Parathyroid adenoma (tissue), 2 donors: ENCODE measurements around the gene C5orf52.
"Not testable (repeated sequence)": the region's sequence is repeated elsewhere in the genome, so short reads cannot be mapped to it uniquely, and the experiment has no call there.

ENCODE experiments used
- H2AFZ ChIP-seq: fragments of 300-600 bp; sonication (generic); one replicate; pipeline ENCODE4 v1.7.0; 2017; ENCODE audit warnings: antibody characterized with exemption, mild to moderate bottlenecking
- H3K27ac ChIP-seq: fragments of 300-600 bp; sonication (generic); one replicate; pipeline ENCODE4 v1.7.0; 2017
- H3K27me3 ChIP-seq: fragments of 300-600 bp; sonication (generic); one replicate; pipeline ENCODE4 v1.7.0; 2017; ENCODE audit warnings: low read length; ENCODE audit not compliant: control insufficient read depth, insufficient read depth
- H3K36me3 ChIP-seq: fragments of 300-600 bp; sonication (generic); one replicate; pipeline ENCODE4 v1.7.0; 2017; ENCODE audit warnings: low read length; ENCODE audit not compliant: control insufficient read depth, insufficient read depth
- H3K4me1 ChIP-seq: fragments of 300-600 bp; sonication (generic); one replicate; pipeline ENCODE4 v1.7.0; 2017; ENCODE audit warnings: control low read depth
- H3K4me2 ChIP-seq: fragments of 300-600 bp; sonication (generic); one replicate; pipeline ENCODE4 v1.7.0; 2017; ENCODE audit warnings: low read length
- H3K4me3 ChIP-seq: fragments of 300-600 bp; sonication (generic); one replicate; pipeline ENCODE4 v1.7.0; 2017; ENCODE audit warnings: low read depth, low read length
- H3K79me2 ChIP-seq: fragments of 300-600 bp; sonication (generic); one replicate; pipeline ENCODE4 v1.7.0; 2017; ENCODE audit warnings: control low read depth
- H3K9ac ChIP-seq: fragments of 300-600 bp; sonication (generic); one replicate; pipeline ENCODE4 v1.7.0; 2017; ENCODE audit warnings: mild to moderate bottlenecking
- H3K9me3 ChIP-seq: fragments of 300-600 bp; sonication (generic); one replicate; pipeline ENCODE4 v1.7.0; 2017; ENCODE audit warnings: low read length; ENCODE audit not compliant: control insufficient read depth
- TF ChIP-seq, protein P1 (sequence below): fragments of 300-600 bp; sonication (generic); IDR thresholded peaks from one replicate; pipeline ENCODE4 v1.7.0; 2017; ENCODE audit warnings: antibody characterized with exemption, mild to moderate bottlenecking
- donor health status: primary hyperparathyroidism.

The C5orf52 gene

DNA sequence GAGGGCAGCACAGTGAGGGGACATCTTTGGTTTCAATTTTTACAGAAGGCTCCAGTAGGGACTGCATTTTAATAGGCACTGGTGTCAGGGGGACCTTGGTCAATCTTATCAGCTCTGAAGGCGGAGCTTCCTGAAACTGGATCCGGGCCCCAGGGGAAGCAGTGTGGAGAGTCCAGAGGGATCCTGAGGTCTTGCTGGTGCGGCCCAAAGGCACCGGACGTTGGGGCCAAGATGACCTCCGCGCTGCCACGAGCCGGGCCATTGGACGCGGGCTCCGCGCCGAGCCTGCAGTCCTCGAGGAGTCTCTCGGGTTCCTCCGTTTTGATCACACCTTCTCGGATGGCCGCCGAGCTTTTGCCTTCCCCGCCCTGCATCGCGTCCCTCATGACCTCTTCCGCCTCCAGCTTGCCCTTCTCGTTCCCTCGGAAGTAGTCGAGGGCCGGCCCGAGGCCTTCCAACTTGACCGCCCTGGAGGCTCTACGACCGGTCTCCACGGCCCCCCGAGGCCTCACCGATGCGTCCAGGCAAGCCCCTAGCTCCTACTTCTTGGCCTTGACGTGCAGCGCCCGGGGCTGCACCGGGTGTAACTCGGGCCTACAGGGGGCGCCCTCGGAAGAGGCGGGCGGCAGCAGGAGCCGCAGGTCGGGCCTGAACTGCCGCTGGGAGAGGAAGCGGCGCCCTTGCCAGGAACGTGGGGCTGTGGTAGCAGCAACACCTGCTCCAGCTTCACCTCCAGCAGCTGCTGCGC is 18.8 kb downstream of the C5orf52 start:
- H3K27ac ChIP-seq, result no peak overlapping the region
- no peak overlapping the region for H3K9ac ChIP-seq
- H3K9me3 ChIP-seq, result no peaks in the 10 kb centered on the region
- H3K27me3 ChIP-seq, result no peaks in the 10 kb centered on the region
- H2AFZ ChIP-seq, result no peak overlapping the region
- TF ChIP-seq, protein P1, sequence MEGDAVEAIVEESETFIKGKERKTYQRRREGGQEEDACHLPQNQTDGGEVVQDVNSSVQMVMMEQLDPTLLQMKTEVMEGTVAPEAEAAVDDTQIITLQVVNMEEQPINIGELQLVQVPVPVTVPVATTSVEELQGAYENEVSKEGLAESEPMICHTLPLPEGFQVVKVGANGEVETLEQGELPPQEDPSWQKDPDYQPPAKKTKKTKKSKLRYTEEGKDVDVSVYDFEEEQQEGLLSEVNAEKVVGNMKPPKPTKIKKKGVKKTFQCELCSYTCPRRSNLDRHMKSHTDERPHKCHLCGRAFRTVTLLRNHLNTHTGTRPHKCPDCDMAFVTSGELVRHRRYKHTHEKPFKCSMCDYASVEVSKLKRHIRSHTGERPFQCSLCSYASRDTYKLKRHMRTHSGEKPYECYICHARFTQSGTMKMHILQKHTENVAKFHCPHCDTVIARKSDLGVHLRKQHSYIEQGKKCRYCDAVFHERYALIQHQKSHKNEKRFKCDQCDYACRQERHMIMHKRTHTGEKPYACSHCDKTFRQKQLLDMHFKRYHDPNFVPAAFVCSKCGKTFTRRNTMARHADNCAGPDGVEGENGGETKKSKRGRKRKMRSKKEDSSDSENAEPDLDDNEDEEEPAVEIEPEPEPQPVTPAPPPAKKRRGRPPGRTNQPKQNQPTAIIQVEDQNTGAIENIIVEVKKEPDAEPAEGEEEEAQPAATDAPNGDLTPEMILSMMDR, result no peak
- H3K4me2 ChIP-seq, result no peak overlapping the region
- H3K36me3 ChIP-seq, result no peaks in the 10 kb centered on the region
- no peaks in the 10 kb centered on the region for H3K4me1 ChIP-seq
- H3K4me3 ChIP-seq, result no peak overlapping the region
- H3K79me2 ChIP-seq, result no peaks in the 10 kb centered on the region

GRCh38 chr5:157690690-157691433 is 19.5 kb downstream of the C5orf52 start:
- H3K4me3 ChIP-seq, result no peak overlapping the region

GRCh38 chr5:157693816-157694215 is 22.5 kb downstream of the C5orf52 start:
- H3K4me3 ChIP-seq, H3K4me2 ChIP-seq, H3K27me3 ChIP-seq, H3K4me1 ChIP-seq, H2AFZ ChIP-seq, H3K27ac ChIP-seq, H3K9ac ChIP-seq, H3K36me3 ChIP-seq, H3K9me3 ChIP-seq, H3K79me2 ChIP-seq: not testable (repeated sequence)

More at GRCh38 chr5:157690690-157691433, 19.5 kb downstream of the C5orf52 start:
- no peaks in the 10 kb centered on the region for H3K27me3 ChIP-seq
- no peaks in the 10 kb centered on the region for H3K79me2 ChIP-seq
- H3K27ac ChIP-seq, result no peak overlapping the region
- TF ChIP-seq, protein P1, result no peak
- no peaks in the 10 kb centered on the region for H3K9me3 ChIP-seq
- no peak overlapping the region for H3K4me2 ChIP-seq
- no peaks in the 10 kb centered on the region for H3K36me3 ChIP-seq
- H3K4me1 ChIP-seq, result no peaks in the 10 kb centered on the region
- no peak overlapping the region for H2AFZ ChIP-seq
- H3K9ac ChIP-seq, result no peak overlapping the region

DNA sequence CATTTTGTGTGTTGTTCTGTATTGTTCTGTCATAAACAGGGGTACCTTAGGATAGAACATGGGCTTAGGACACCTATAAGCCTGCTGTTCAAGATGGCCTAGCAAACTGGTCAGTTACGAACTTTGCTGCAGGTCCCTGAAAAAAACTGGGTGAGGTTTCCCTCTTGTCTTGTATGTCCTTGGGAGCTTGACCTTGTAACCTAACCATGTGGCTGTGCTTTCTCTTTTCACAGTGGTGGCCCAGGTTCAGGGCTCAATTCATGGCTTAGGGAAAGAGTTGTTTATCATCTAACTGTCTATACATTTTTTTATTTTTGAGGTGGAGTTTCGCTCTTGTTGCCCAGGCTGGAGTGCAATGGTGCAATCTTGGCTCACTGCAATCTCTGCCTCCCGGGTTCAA is 24.8 kb downstream of the C5orf52 start:
- H3K36me3 ChIP-seq, H3K79me2 ChIP-seq, H3K27ac ChIP-seq, H3K9ac ChIP-seq, H3K27me3 ChIP-seq, H3K4me3 ChIP-seq, H3K4me1 ChIP-seq, H3K4me2 ChIP-seq, H3K9me3 ChIP-seq, H2AFZ ChIP-seq: not testable (repeated sequence)

DNA sequence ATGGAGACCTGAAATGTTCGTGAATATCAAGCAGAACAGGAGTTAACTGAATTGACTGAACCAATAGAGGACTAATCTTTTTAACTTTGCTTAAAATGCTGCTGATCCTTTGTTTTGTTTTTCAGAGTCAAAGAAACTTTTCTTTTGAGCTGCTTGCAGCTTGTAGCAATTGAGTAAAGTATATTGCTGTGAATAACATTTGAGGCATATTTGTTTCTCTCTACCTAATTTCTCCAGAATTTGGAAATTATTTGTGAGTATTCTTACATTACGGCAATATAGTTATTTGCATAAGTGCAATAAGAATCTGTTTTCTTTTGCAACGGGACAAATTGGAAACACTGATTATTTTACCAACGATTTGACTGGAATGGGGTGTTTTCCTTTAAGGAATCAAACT is 27.3 kb downstream of the C5orf52 start:
- not testable (repeated sequence) for H3K4me2 ChIP-seq, H3K4me1 ChIP-seq, H3K9me3 ChIP-seq, H3K27me3 ChIP-seq, H3K27ac ChIP-seq, H3K9ac ChIP-seq, H3K36me3 ChIP-seq, H3K79me2 ChIP-seq, H2AFZ ChIP-seq, H3K4me3 ChIP-seq

GRCh38 chr5:157703736-157704135 is 32.4 kb downstream of the C5orf52 start:
- no peak overlapping the region for H3K4me3 ChIP-seq
- TF ChIP-seq, protein P1, result no peak
- H3K36me3 ChIP-seq, result no peaks in the 10 kb centered on the region
- H3K27me3 ChIP-seq, result no peaks in the 10 kb centered on the region
- no peak overlapping the region for H3K27ac ChIP-seq
- H3K4me2 ChIP-seq, result no peak overlapping the region
- H3K9ac ChIP-seq, result no peak overlapping the region
- no peaks in the 10 kb centered on the region for H3K4me1 ChIP-seq
- H2AFZ ChIP-seq, result no peak overlapping the region
- no peaks in the 10 kb centered on the region for H3K9me3 ChIP-seq
- no peaks in the 10 kb centered on the region for H3K79me2 ChIP-seq
